Heart left ventricle (tissue), 13 donors: ENCODE data around the gene GRWD1.

Experiments
- CTCF ChIP-seq, 12 donors: fragments of 200-600 bp; sonication (generic) in 4 of 12; IDR thresholded peaks; one replicate each; pipeline versions ENCODE4 v1.5.0 to v1.8.0; 2018 to 2022; ENCODE audit warnings: antibody characterized with exemption in 12 of 12, mild to moderate bottlenecking in 5 of 12
- POLR2A ChIP-seq, 2 donors: fragments of 450-650 bp; IDR thresholded peaks; one replicate each; pipeline ENCODE4 v1.6.1; 2017; ENCODE audit warnings: antibody characterized with exemption in 2 of 2, mild to moderate bottlenecking in 2 of 2, moderate library complexity in 2 of 2
- donor health status: ischemic (EF 13 %, LVEDD 7.1; RV severe dilation, severe dysfunction).
- donor health status: DM: no; HTN: yes; CAD: no.
- donor health status: DM: no; HTN: no; CAD: no.
- donor health status: ischemic (EF 25% LVEDD 6.9; RV normal size, moderate dysfunction).
- donor health status: ischemic (EF 25% LVEDD 5.7; RV mildly dilated, moderate dysfunction).
- donor health status: ischemic (EF 35%, LVEDD 5.7; RV mildly dilated, moderate dysfunction).
- donor health status: nonischemic (EF 11% LVEDD 7.7; RV severe dilation, severe dysfunction).
- donor health status: DM: yes; HTN: yes; CAD: no.
- donor health status: PGD.
- donor health status: ischemic (EF 29% LVEDD 5.4; RV normal size, mild dysfunction).
- donor health status: nonischemic (EF 23%, LVEDD 6.1; RV moderate dilation, normal function).

GRCh38 chr19:48489608-48490216 is 43.9 kb downstream of the GRWD1 start:
- TF ChIP-seq CTCF (IDR thresholded peaks at IDR 0.05) (peak; percentile 89 to 97 (median 94)), POLR2A (IDR thresholded peaks at IDR 0.05) (no peak)
